ENCODE measurements around the gene RNPEPL1. TPM values are rescaled to one million over a fixed set of nuclear protein-coding genes. Genes with fewer than 3 reads are reported as not detected.

Gene RNPEPL1
- total RNA-seq, 1 experiment from 2014 or later: 101 TPM

GRCh38 chr2:240622060-240622411 lies 53.8 kb downstream of the RNPEPL1 start:
- no peak overlapping the region for H3K4me3 ChIP-seq
- no peaks in the 10 kb centered on the region for H3K9me2 ChIP-seq (ENCODE audit: insufficient read depth)
- BruUV-seq (replicated peaks): no TSS peak
- peaks cover 31% of the 10 kb centered on the region for H3K27me3 ChIP-seq (ENCODE audit: insufficient read depth, low read depth)
- ChIA-PET POLR2A (ENCODE audit: unreplicated experiment) (no interaction called here), CTCF (no interaction called here)
- H3K79me2 ChIP-seq (ENCODE audit: low read depth): no peaks in the 10 kb centered on the region
- H3F3A ChIP-seq (ENCODE audit: insufficient read depth, low read depth): no peaks in the 10 kb centered on the region
- no peaks in the 10 kb centered on the region for H3K4me1 ChIP-seq (replicated peaks; ENCODE audit: insufficient read depth)
- DNase-seq: no peak
- H4K20me1 ChIP-seq (ENCODE audit: insufficient read depth): no peaks in the 10 kb centered on the region
- peaks cover 8% of the 10 kb centered on the region; the same call in 1 of the 2 replicates for H3K9me3 ChIP-seq (ENCODE audit: insufficient read depth, low read depth)
- no peak overlapping the region for H2AFZ ChIP-seq
- no peak overlapping the region for H3K4me2 ChIP-seq
- TF ChIP-seq CTCF (conservative IDR thresholded peaks at IDR 0.05): no peak
- no peak for TF ChIP-seq EZH2 (IDR thresholded peaks at IDR 0.05; ENCODE audit: low read depth)
- no peak overlapping the region for H3K27ac ChIP-seq
- H3K36me3 ChIP-seq (ENCODE audit: low read depth): no peaks in the 10 kb centered on the region
- intact Hi-C loops (cut with micrococcal nuclease; ENCODE audit: unreplicated experiment): no loop called here

- intact Hi-C loops (cut with micrococcal nuclease; ENCODE audit: unreplicated experiment): no loop called here
- no peaks in the 10 kb centered on the region for H3K79me2 ChIP-seq (ENCODE audit: low read depth)
- CTCF ChIA-PET: no interaction called here
These were observed 54.4 kb downstream of the RNPEPL1 start for GRCh38 chr2:240622531-240623235.

GRCh38 chr2:240623531-240624010 lies 55.3 kb downstream of the RNPEPL1 start:
- Histone ChIP-seq H3K79me2 (ENCODE audit: low read depth) (no peaks in the 10 kb centered on the region), H3K4me2 (no peak overlapping the region), H3K36me3 (ENCODE audit: low read depth) (no peaks in the 10 kb centered on the region), H3K4me3 (no peak overlapping the region), H3K27me3 (ENCODE audit: insufficient read depth, low read depth) (peaks cover 41% of the 10 kb centered on the region), H3K9me2 (ENCODE audit: insufficient read depth) (no peaks in the 10 kb centered on the region), H3K4me1 (replicated peaks; ENCODE audit: insufficient read depth) (no peaks in the 10 kb centered on the region), H2AFZ (no peak overlapping the region), H4K20me1 (ENCODE audit: insufficient read depth) (no peaks in the 10 kb centered on the region), H3K9me3 (ENCODE audit: insufficient read depth, low read depth) (no peaks in the 10 kb centered on the region), H3K27ac (no peak overlapping the region), H3F3A (ENCODE audit: insufficient read depth, low read depth) (no peaks in the 10 kb centered on the region)
- ChIA-PET CTCF (interaction anchor here (0.6 kb wide), 1 partner anchor 46 kb away, joined by 3 read pairs; no protein-coding TSS in a partner anchor), POLR2A (ENCODE audit: unreplicated experiment) (no interaction called here)
- no TSS peak for BruUV-seq (replicated peaks)
- intact Hi-C loops (cut with micrococcal nuclease; ENCODE audit: unreplicated experiment): no loop called here
- TF ChIP-seq EZH2 (IDR thresholded peaks at IDR 0.05; ENCODE audit: low read depth): no peak
- no peak for TF ChIP-seq CTCF (conservative IDR thresholded peaks at IDR 0.05)
- no peak for DNase-seq

More at GRCh38 chr2:240622531-240623235, 54.4 kb downstream of the RNPEPL1 start:
- Histone ChIP-seq H3F3A (ENCODE audit: insufficient read depth, low read depth) (no peaks in the 10 kb centered on the region), H3K4me2 (no peak overlapping the region), H3K4me1 (replicated peaks; ENCODE audit: insufficient read depth) (no peaks in the 10 kb centered on the region), H3K36me3 (ENCODE audit: low read depth) (no peaks in the 10 kb centered on the region), H2AFZ (no peak overlapping the region), H3K27me3 (ENCODE audit: insufficient read depth, low read depth) (peaks cover 33% of the 10 kb centered on the region), H3K27ac (no peak overlapping the region), H3K4me3 (no peak overlapping the region), H3K9me2 (ENCODE audit: insufficient read depth) (no peaks in the 10 kb centered on the region), H3K9me3 (ENCODE audit: insufficient read depth, low read depth) (peaks cover 5% of the 10 kb centered on the region; the same call in 1 of the 2 replicates), H4K20me1 (ENCODE audit: insufficient read depth) (no peaks in the 10 kb centered on the region)
- no TSS peak for BruUV-seq (replicated peaks)
- DNase-seq: no peak
- POLR2A ChIA-PET (ENCODE audit: unreplicated experiment): no interaction called here
- TF ChIP-seq EZH2 (IDR thresholded peaks at IDR 0.05; ENCODE audit: low read depth) (no peak), CTCF (conservative IDR thresholded peaks at IDR 0.05) (no peak)
